ENCODE results near the gene LILRB4. TPM values are rescaled to one million over a fixed set of nuclear protein-coding genes. Genes with fewer than 3 reads are reported as not detected.
"Not testable (repeated sequence)": the region's sequence is repeated elsewhere in the genome, so short reads cannot be mapped to it uniquely, and the experiment has no call there.

The LILRB4 gene
- total RNA-seq, 3 donors from 2014 or later (not counting 1 experiment from before 2014, with no cell fraction given), result 1.5 to 3.6 (median 2.5) TPM

- Mint-ChIP-seq H3K27ac (no peak overlapping the region), H3K4me1 (peaks cover 9 to 19% of the 10 kb centered on the region in 2 donors)
Observed at GRCh38 chr19:54633401-54633800, 29.4 kb upstream of the LILRB4 start.

GRCh38 chr19:54636081-54636480 is 26.7 kb upstream of the LILRB4 start:
- not testable (repeated sequence) for H3K27ac ChIP-seq (ENCODE audit: low read length); H3K9me3 Mint-ChIP-seq; DNase-seq

More at GRCh38 chr19:54633401-54633800, 29.4 kb upstream of the LILRB4 start:
- peaks cover 12 to 14% of the 10 kb centered on the region in 2 donors for H3K27me3 Mint-ChIP-seq (ENCODE audit: low read depth in 2 of 2)
- Histone ChIP-seq H3K27me3 (ENCODE audit: control insufficient read depth, insufficient read depth, low read length) (no peaks in the 10 kb centered on the region), H3K36me3 (ENCODE audit: control insufficient read depth, insufficient read depth, low read length) (peaks cover 10% of the 10 kb centered on the region), H3K27ac (ENCODE audit: low read length) (no peak overlapping the region), H3K4me1 (ENCODE audit: control insufficient read depth, insufficient read depth, low read length) (peaks cover 25% of the 10 kb centered on the region), H3K4me3 (ENCODE audit: low read length) (no peak overlapping the region), H3K9me3 (ENCODE audit: control insufficient read depth, insufficient read depth, low read length) (no peaks in the 10 kb centered on the region)
- no peak overlapping the region for H3K4me3 Mint-ChIP-seq
- TF ChIP-seq, protein P1, sequence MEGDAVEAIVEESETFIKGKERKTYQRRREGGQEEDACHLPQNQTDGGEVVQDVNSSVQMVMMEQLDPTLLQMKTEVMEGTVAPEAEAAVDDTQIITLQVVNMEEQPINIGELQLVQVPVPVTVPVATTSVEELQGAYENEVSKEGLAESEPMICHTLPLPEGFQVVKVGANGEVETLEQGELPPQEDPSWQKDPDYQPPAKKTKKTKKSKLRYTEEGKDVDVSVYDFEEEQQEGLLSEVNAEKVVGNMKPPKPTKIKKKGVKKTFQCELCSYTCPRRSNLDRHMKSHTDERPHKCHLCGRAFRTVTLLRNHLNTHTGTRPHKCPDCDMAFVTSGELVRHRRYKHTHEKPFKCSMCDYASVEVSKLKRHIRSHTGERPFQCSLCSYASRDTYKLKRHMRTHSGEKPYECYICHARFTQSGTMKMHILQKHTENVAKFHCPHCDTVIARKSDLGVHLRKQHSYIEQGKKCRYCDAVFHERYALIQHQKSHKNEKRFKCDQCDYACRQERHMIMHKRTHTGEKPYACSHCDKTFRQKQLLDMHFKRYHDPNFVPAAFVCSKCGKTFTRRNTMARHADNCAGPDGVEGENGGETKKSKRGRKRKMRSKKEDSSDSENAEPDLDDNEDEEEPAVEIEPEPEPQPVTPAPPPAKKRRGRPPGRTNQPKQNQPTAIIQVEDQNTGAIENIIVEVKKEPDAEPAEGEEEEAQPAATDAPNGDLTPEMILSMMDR (IDR thresholded peaks at IDR 0.05), result no peak
- DNase-seq (no peak), ATAC-seq (no peak)
- 80% methylated on average over 6 of the region's 7 CpGs for WGBS (ENCODE audit: insufficient coverage)
- H3K36me3 Mint-ChIP-seq, result no peaks in the 10 kb centered on the region
- no peaks in the 10 kb centered on the region for H3K9me3 Mint-ChIP-seq
- intact Hi-C loops (cut with micrococcal nuclease), result no loop called here

GRCh38 chr19:54638683-54639082 is 24.1 kb upstream of the LILRB4 start:
- Mint-ChIP-seq H3K36me3 (no peaks in the 10 kb centered on the region), H3K4me1 (peaks cover 0 to 5% of the 10 kb centered on the region in 2 donors), H3K27me3 (ENCODE audit: low read depth in 2 of 2) (peaks cover 21 to 30% of the 10 kb centered on the region in 2 donors), H3K27ac (no peak overlapping the region), H3K9me3 (no peaks in the 10 kb centered on the region), H3K4me3 (no peak overlapping the region)
- H3K9me3 ChIP-seq (ENCODE audit: control insufficient read depth, insufficient read depth, low read length), result no peaks in the 10 kb centered on the region
- no peak overlapping the region for H3K4me3 ChIP-seq (ENCODE audit: low read length)
- intact Hi-C loops (cut with micrococcal nuclease), result no loop called here
- H3K4me1 ChIP-seq (ENCODE audit: control insufficient read depth, insufficient read depth, low read length), result no peaks in the 10 kb centered on the region
- ATAC-seq (no peak), DNase-seq (no peak)
- H3K27me3 ChIP-seq (ENCODE audit: control insufficient read depth, insufficient read depth, low read length), result no peaks in the 10 kb centered on the region
- TF ChIP-seq, protein P1 (IDR thresholded peaks at IDR 0.05), result no peak
- 96% methylated on average over 18 of the region's 18 CpGs for WGBS (ENCODE audit: insufficient coverage)
- no peak overlapping the region for H3K27ac ChIP-seq (ENCODE audit: low read length)
- H3K36me3 ChIP-seq (ENCODE audit: control insufficient read depth, insufficient read depth, low read length), result no peaks in the 10 kb centered on the region

More at GRCh38 chr19:54636081-54636480, 26.7 kb upstream of the LILRB4 start:
- H3K4me3 ChIP-seq (ENCODE audit: low read length); intact Hi-C loops (cut with micrococcal nuclease); H3K4me3 Mint-ChIP-seq; H3K36me3 Mint-ChIP-seq; H3K36me3 ChIP-seq (ENCODE audit: control insufficient read depth, insufficient read depth, low read length); H3K9me3 ChIP-seq (ENCODE audit: control insufficient read depth, insufficient read depth, low read length); H3K27me3 ChIP-seq (ENCODE audit: control insufficient read depth, insufficient read depth, low read length); H3K4me1 ChIP-seq (ENCODE audit: control insufficient read depth, insufficient read depth, low read length); ATAC-seq; H3K27ac Mint-ChIP-seq; H3K4me1 Mint-ChIP-seq: not testable (repeated sequence)
- peaks cover 16 to 25% of the 10 kb centered on the region in 2 donors for H3K27me3 Mint-ChIP-seq (ENCODE audit: low read depth in 2 of 2)
- WGBS (ENCODE audit: insufficient coverage), result 72% methylated on average over 12 of the region's 12 CpGs

DNA sequence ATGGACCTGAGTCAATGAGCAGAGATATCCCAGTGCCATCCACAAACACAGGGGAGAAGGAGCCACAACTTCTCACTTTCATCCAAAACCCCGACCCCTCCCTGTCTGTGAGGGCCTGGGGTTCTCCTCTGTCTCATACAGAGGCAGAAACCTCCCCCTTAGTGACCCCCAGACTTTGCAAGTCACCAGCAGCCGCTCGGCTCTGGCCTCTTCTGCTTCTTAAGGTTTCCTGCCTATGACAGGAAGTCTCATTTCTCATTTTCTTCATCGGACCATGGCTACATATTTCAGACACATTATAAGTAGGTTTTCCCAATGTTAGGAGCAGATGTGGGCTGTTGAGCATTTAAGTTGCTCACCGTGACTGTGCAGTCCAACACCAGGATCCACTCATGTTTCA is 19.8 kb upstream of the LILRB4 start:
- intact Hi-C loops (cut with micrococcal nuclease); H3K4me1 ChIP-seq (ENCODE audit: control insufficient read depth, insufficient read depth, low read length); H3K27me3 ChIP-seq (ENCODE audit: control insufficient read depth, insufficient read depth, low read length); H3K9me3 Mint-ChIP-seq; H3K9me3 ChIP-seq (ENCODE audit: control insufficient read depth, insufficient read depth, low read length); H3K27ac ChIP-seq (ENCODE audit: low read length); DNase-seq; H3K4me3 Mint-ChIP-seq; H3K4me1 Mint-ChIP-seq; H3K27ac Mint-ChIP-seq; H3K36me3 Mint-ChIP-seq; H3K36me3 ChIP-seq (ENCODE audit: control insufficient read depth, insufficient read depth, low read length); H3K4me3 ChIP-seq (ENCODE audit: low read length); ATAC-seq: not testable (repeated sequence)
- WGBS (ENCODE audit: insufficient coverage), result 35% methylated on average over 4 of the region's 5 CpGs
- peaks cover 28 to 43% of the 10 kb centered on the region in 2 donors for H3K27me3 Mint-ChIP-seq (ENCODE audit: low read depth in 2 of 2)

DNA sequence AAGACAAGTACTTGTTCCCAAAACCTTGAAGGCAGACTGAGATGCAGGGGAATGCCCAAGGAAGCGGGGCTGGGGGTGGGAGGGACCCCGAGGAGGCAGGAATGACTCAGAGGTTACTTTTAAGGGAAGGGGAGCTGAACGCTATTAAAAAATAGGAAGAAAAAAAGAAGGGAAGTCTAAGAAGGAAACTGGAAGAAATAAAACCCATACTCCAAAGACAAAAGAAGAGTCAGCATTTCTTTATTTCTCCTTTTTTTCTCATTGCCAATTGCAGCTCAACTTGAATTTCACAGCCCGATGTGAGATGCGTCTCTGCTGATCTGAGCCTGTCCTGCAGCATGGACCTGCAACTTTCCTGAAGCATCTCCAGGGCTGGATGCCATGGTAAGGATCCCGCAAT is 19.2 kb upstream of the LILRB4 start:
- DNase-seq; H3K9me3 Mint-ChIP-seq; H3K4me3 ChIP-seq (ENCODE audit: low read length); intact Hi-C loops (cut with micrococcal nuclease); H3K27ac ChIP-seq (ENCODE audit: low read length); H3K4me1 Mint-ChIP-seq; H3K36me3 ChIP-seq (ENCODE audit: control insufficient read depth, insufficient read depth, low read length); H3K4me3 Mint-ChIP-seq; H3K4me1 ChIP-seq (ENCODE audit: control insufficient read depth, insufficient read depth, low read length); H3K27ac Mint-ChIP-seq; H3K36me3 Mint-ChIP-seq; ATAC-seq; H3K9me3 ChIP-seq (ENCODE audit: control insufficient read depth, insufficient read depth, low read length); H3K27me3 ChIP-seq (ENCODE audit: control insufficient read depth, insufficient read depth, low read length): not testable (repeated sequence)
- WGBS (ENCODE audit: insufficient coverage), result 71% methylated on average over 2 of the region's 6 CpGs
- peaks cover 32 to 48% of the 10 kb centered on the region in 2 donors for H3K27me3 Mint-ChIP-seq (ENCODE audit: low read depth in 2 of 2)
